LNCaP clone FGC (cell line): ENCODE results near the gene NKX2-1.

ENCODE experiments used
- DNase-seq: peaks from one replicate; pipeline ENCODE4 v3.0.0-alpha.2; 2011; ENCODE audit warnings: low read depth
- H3K4me3 ChIP-seq: 2 replicates; pipeline ENCODE4 v1.5.1; 2011; ENCODE audit warnings: mild to moderate bottlenecking, low read depth, low read length, control low read depth
- CTCF ChIP-seq: IDR thresholded peaks from 2 replicates; pipeline ENCODE4 v1.5.1; 2012; ENCODE audit warnings: mild to moderate bottlenecking; ENCODE audit not compliant: control insufficient read depth, insufficient read depth; ENCODE audit errors: extremely low read depth

Gene NKX2-1

GRCh38 chr14:36529062-36529461, 9.0 kb upstream of the NKX2-1 start:
- H3K4me3 ChIP-seq: no peak overlapping the region
- no peak for TF ChIP-seq CTCF
- no peak for DNase-seq

- no peak overlapping the region for H3K4me3 ChIP-seq
- TF ChIP-seq CTCF: no peak
- DNase-seq: no peak
Measured at GRCh38 chr14:36525746-36526099, 5.7 kb upstream of the NKX2-1 start.

GRCh38 chr14:36524874-36525745, 5.1 kb upstream of the NKX2-1 start:
- H3K4me3 ChIP-seq: no peak overlapping the region
- peak; percentile 81 for TF ChIP-seq CTCF

GRCh38 chr14:36524220-36524837, 4.3 kb upstream of the NKX2-1 start:
- no peak for DNase-seq
- no peak overlapping the region for H3K4me3 ChIP-seq
- no peak for TF ChIP-seq CTCF

More at GRCh38 chr14:36524874-36525745, 5.1 kb upstream of the NKX2-1 start:
- no peak for DNase-seq

- H3K4me3 ChIP-seq: no peak overlapping the region
- TF ChIP-seq CTCF: no peak
- no peak for DNase-seq
Measured at GRCh38 chr14:36522972-36523715, 3.1 kb upstream of the NKX2-1 start.

- DNase-seq: no peak
- no peak overlapping the region for H3K4me3 ChIP-seq
- no peak for TF ChIP-seq CTCF
Measured at GRCh38 chr14:36522347-36522971, 2.4 kb upstream of the NKX2-1 start.
